ENCODE results near the gene RTN4.

- TF ChIP-seq CTCF (IDR thresholded peaks at IDR 0.05 in 8 of 11, conservative IDR thresholded peaks at IDR 0.05 in 3 of 11) (no peak), POLR2AphosphoS5 (IDR thresholded peaks at IDR 0.05) (no peak), POLR2A (IDR thresholded peaks at IDR 0.05) (no peak)
Observed at GRCh38 chr2:55031505-55031904, 18.7 kb downstream of the RTN4 start.

Measured in spleen (tissue), 7 donors.